OCI-M2 (cell line): ENCODE measurements around the gene FMN1.

Source experiments
- DNase-seq: peaks from one replicate; lab custom pipeline; 2025; ENCODE audit not compliant: unreplicated experiment; lab: John Stamatoyannopoulos, UW

FMN1 gene

DNA sequence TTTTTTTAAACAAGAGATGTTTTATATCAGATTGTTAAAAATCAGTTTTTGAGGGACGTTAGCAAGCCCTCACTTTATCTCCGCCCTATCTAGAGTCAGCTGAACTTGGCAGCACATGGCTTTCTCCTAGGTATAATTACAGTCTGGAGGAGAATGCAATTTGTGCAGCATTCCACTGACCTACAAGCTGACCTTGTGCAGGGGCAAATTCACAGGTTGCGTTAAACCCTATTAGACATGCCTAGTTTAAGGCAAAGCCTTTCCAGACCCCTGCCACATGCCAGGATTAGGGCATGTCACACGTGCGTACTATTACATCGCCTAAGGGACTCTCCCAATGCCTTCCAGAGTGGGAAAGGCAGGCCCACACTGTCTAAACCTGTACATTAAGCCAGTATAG lies 252.7 kb downstream of the FMN1 start:
- DNase-seq = no peak

DNA sequence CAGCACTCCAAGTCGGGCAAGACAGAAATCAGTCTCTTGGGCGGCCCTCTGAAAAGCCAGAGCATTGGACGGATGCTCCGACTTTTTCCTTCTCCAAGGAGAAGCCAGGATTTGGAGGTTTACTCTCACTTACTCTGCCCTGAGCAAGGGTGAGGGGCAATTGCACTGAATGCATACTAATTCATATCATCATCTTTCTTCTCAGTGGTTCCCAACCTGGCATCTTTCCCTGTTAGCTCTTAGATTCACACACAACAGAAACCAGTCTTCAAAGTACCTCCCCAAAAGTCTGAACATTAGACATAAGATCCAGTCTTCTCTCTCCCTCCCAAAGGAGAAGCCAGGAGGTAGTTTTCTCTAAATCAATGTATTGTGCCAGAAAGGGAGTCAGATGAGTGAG lies 257.5 kb downstream of the FMN1 start:
- no peak for DNase-seq

DNA sequence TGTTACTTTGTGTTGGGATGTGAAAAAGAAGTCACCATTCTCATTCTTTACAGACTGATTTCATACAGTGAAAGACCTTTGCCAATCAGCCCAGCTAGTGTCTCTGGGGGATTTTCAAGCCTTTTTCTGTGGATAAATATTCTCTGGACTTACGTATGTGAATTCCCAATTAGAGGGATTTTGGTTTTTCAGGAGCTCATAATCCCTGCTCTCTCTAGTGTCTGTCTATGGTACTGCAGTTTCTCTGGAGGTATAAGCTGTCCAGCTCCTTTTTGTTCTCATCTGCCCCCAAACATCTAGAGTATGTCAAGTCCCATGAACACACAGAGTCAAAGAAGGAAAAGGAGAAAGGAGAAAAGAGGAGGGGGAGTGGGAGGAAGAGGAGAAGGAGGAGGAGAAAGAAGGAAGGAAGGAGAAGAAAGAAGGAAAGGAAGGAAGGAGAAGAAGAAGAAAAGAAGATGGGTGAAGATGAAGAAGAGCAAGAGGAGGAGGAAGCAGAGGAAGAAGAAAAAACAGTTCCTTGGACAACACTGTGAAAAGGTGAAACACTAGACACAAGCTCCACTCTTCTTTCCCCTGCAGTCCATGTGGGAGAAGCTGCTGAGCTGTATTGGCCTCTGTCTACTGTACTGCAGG lies 258.1 kb downstream of the FMN1 start:
- no peak for DNase-seq

DNA sequence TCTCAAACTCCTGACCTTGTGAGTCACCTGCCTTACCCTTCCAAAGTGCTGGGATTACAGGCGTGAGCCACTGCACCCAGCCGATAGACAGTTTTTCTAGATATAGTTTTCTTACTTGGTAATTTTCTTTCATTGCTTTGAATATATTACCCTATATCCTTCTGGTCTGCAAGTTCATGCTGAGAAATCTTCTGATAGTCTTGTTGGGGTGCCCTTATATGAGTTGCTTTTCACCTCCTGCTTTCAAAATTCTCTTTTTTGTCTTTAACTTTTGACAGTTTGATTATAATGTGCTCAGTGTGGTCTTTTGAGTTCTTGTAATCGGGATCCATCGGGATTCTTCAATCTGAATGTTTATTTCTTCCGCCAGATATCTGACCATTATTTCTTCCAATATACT lies 259.4 kb downstream of the FMN1 start:
- DNase-seq = no peak

DNA sequence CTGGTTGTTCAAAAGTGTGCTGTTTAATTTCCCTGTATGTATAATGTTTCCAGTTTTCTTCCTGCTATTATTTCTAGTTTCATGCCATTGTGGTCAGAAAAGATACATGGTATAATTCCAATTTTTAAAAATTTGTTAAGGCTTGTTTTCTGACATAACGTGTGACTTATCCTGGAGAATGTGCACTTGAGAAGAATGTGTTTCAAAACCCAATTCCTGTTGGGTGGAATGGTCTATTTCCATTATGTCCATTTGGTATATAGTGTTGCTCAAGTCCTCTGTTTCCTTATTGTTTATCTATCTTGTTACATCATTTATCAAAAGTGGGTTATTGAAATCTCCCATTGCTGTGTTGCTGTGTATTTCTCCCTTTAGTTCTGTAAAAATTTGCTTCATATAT lies 261.3 kb downstream of the FMN1 start:
- no peak for DNase-seq

DNA sequence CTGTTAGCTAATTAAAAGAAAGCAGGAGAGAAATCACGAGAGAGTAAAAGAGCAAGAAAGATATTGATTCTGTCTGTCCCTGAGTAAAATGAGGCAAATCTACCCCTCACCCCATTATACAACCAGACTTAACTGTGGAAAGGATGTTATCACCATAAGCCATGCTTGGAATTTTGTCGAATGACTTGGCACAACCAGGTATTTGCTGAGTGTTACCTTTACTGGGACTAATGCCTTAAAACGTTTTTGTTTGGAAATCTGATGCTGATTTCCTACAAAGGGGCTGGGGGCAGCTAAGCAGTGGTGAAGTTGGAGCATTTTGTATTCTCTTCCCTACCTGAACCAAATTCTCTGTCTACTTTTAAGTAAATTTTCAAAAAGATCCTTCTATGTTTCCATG lies 265.6 kb downstream of the FMN1 start:
- DNase-seq = no peak

DNA sequence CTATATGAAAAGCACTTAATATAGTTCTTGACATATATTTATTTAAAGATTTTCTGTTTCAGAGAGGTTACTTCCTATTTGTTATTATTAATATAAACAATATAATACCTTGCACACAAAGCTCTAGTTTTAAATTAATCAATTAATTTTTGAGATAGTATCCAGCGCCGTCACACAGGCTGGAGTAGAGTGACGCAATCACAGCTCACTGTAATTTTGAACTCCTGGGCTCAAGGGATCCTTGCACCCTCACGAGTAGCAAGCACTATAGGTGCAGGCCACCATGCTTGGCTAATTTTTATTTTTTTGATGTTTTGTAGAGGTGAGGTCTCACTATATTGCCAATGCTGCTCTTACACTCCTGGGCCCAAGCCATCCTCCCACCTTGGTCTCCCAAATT lies 267.4 kb downstream of the FMN1 start:
- no peak for DNase-seq

DNA sequence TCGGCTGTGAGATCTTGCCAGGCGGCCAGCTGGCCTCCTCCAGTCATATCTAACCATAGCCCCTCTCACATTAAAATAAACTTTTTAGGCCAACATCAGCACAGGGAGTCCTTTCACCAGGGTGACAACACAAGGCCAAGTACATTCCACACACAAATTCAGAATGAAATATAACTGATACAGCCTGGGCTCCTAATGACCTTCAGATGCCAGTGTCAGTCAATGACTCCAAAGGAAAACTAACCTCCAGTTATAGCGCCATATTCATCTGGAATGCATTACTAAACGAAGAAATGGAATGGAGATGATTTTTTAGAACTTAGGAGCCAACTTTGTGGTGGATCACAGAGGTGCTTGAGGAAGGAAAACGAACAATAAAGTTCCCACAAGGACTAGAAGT lies 271.3 kb downstream of the FMN1 start:
- DNase-seq = no peak

DNA sequence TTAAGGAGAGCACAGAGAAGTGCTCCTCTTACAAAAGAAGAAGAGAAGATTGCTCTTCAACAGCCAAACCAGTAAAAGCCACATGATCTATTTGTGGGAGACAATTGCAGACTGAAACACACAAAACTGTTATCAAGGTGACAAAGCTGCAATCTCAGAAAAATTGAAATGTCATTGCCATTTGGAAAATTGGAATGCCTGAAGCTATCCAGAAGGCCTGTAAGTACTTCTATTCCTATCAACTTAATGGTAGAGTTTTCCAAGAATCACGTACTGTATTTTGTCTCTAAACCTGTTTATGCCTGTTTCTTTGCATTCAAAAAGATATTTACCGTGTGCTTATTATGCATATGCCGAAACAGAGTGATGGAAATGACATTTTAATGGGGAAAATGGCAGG lies 272.0 kb downstream of the FMN1 start:
- DNase-seq = no peak

DNA sequence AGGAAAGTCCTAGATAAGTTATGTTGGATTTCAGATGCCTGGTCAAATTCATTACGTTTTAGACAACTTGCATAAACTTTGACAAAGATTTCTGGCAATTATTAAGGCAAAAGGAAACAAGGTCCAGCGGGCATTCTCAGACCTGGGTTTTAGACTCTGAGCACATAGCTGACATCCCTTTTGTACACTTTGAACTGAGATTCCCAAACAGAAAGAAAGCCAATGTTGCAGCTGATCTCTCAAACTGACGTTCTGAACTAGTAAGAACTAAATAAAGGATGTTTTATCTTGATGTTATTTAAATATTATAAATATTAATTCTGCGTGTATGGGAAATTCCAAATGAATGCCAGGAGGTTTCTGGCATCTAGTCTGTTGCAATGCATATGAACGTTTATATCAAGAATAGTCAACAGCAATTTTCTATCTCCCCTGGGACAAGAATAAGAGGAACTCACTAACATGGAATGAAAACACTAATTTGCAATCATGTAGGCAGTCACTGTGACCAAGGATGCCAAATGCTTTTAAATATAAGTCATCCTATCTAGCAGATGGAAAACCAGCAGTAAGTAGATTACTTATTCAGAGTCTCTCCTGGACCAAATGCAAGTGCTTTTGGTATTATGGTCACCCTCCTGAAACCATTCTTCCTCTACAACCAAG lies 274.6 kb downstream of the FMN1 start:
- no peak for DNase-seq

DNA sequence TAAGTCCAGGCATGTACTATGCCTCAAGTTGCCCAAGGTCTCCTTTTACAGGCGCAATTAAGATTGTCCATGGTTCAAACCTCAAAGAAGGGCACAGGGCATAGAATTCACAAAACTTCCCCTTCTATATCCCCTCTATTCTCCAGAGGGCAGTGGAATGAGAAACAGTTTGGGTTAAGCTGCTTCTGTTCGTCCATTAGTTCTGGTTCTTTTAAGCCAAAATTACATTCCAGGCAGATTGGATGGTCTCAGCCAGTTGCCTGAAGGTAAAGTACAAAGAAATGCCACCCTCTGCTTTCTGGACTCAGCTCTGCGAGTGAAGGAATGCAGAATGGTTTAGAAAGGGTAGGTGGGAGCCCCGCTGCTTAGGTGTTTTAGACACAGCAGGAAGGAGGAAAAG lies 276.0 kb downstream of the FMN1 start:
- DNase-seq = no peak

DNA sequence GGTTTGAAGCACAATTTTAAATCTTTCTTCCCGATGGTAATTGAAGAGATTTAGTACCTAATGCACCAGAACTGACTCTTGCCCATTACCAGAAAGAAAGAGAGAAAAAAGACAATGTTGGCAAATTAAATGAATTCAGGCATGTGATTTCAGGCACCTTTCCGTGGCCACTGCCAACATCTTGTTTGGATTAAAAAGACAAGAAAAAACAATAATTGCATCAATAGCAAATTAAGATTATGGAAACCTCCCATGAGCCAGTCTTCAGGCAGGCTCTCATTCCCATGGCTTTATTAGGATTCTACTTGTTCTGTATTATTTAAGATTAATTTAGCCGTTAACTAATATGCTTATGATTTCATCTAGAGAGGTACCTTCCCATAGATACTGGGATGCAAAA lies 283.7 kb downstream of the FMN1 start:
- DNase-seq = no peak

DNA sequence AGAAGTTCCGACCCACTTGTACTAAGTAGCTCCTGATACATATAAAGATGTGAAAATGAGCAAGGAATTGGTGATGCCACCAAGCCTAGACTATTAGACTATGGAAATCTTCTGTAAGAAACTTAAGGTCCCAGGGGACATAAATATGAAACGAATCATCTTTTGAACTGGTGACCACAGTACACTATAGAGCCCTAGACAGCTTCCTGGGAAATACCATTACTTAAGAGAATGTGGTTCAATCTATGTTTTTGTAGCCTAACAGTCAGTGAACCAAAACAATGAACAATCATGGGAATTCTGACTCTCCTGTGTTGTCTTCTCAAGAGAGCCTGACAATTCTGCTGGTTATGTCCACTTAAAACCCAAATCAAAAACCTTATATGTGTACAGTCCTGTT lies 285.1 kb downstream of the FMN1 start:
- DNase-seq = no peak

DNA sequence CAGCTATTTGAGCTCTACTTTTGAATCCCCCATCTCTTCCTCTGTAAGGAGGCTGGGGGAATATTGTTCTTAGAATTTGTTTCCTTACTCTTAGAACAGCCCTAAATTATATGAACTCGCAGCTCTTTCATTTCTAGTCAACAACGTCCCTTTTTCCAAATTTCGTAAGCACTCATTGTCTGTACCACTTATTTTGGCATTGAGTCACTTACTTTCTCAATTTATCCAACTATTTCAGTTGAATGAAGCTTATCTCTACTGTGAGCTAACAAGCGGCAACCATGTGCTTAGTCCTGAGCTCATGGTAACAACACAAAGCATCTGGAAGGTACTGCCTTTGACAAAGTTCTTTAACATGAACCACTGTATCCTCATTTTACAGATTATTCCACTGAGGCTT lies 285.6 kb downstream of the FMN1 start:
- no peak for DNase-seq

DNA sequence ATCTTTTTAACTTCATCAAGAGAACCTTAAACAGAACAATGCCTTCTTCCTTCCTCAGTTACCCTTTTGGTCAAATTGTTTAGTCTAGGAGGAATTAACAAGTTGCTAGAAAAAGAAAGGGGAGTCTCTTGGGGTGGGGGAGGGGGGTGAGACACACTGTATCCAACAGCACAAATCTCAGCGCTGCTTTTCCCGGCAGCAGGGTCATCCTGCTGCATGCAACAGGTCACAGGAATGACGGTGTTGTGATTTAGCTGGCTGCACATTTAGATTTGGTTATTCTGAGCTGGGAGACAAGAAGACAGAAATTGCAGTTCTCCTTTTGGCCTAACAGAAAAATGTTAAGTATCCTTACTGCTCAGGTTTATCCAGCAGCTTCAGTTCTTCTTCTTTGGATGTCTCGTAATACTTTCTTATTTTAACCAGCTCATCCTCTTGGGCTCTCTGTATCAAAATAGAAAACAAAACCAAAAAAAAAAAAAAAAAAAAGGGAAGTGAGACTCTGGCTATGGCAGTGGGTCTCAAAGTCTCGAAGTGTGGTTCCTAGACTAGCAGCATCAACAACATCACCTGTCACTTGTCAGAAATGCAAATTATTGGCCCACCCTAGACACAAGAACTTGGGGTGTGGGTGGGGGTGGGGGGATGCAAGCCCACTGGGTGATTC lies 286.2 kb downstream of the FMN1 start:
- DNase-seq = no peak

DNA sequence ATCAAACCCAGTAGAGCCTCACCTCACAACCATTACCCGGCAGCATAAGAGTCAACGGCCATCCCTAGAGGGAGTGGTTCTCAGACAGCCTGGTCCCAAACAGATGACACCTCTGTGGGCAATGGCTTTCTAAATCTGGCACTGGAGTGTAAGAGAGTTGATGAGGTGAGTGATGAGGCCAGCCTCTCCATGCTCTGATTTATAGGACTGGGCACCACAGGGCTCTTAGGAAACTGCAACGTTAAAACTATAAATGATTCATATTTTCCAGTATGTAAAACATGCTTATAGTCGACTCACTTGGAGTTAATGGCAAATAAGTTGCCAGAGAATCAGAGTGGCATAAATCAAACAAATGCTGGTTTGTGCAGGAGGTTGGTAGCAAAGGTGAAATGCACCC lies 289.0 kb downstream of the FMN1 start:
- no peak for DNase-seq

DNA sequence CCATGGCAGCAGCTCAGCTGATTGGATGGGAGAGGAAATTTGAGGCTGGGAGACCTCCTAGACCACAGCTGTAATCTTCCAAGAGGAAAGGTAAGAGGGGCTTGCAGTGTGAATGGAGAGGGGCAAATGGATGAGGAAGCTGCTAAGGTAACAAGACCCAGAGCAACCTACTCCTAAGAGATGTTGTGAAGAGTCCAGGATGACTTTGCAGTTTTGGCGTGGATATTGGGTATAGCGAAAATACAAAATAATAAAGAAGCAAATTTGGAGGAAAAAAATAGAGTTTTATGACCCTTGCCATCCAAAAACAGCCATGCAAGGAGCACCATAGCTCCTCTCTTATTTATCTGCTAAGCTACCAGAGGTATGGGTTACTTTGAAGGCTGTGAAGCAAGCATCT lies 290.1 kb downstream of the FMN1 start:
- DNase-seq = no peak

DNA sequence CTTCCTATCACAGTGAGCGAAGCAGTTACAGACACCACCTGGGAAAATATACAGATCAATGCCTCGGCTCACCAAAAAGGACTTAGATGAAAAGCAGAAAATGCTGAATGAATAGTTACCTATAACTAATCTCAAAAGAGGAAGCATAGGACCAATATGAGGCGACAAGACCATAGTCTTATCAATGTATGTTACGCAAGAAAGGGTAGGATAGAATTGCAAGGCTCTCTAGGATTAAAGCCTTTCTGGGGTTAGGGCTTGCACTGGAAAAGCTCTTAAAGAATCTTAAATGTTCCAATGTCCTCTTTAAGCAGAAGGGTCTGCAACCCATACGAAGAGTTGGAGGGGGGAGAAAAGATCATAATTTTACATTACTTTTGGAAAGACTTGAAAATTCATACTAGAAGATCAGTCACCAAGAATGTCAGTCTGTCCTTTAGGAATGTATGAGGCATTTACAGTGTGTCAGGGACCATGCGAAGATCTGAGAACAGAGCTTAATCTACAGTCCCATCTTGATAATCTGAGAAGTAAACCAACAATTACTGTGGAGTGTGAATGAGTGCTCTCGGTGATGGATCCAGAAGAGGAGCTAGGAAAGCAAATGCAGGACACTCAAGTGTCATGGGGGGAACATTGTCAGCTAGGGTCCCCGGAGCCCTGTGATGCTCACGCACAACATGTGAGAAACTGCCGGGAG lies 290.8 kb downstream of the FMN1 start:
- DNase-seq = no peak

DNA sequence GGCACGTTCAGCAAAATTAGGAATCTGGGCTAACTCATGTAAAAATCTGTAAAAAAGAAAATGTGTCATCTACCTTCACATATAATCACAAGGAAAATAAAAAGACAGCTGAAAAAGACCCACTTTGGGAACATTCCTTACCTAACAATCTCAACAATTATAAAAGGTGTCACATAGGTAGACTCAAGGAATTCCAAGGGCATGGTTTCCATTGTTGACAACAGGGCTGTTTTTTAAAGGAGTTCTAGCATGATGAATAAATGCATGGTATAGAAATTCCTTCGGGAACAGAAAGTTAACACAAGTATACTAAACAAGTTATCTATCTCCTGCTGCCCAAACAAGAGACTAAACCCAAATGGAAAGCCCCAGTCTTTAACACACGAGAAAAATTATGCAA lies 292.5 kb downstream of the FMN1 start:
- no peak for DNase-seq

DNA sequence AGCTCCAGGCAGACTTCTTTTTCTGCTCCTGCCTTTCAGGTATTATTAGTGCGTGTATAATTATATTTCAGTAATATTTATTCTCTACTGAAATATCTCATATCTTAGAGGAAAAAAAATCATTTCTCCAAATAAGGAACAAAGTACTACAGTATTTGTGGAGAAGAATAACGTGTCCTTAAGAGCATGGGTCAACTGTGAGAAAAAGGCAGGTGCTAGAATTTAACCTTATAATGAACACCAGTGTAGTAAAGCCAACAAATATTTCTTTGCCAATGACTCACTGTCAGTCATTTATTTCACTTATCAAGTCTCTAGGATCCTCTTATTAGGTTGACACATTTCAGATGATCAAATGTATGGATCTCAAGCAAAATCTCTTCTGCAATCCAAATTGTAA lies 293.3 kb downstream of the FMN1 start:
- no peak for DNase-seq

DNA sequence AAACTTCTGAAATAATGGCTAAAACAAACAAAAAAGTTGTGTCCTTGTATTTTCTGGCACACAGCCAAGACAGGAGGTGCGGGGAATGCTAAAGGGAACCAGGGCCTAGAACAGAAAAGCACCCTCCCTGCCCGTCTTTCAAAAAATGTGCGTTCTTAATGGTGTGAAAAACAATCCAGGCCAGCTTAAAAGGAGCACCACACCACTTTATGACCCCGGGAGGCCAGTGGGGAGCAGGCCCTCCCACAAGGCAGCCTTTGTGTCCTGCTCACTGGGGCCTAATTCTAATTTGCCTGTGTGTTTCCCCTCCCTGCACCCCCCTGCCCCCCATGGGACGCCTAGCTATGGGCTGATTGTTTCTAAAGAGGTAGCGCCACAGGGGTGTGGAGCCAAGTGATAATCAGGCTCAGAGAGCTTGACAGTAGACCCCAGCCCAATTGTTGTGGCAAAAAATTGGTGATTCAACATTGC lies 295.4 kb downstream of the FMN1 start:
- DNase-seq = no peak

DNA sequence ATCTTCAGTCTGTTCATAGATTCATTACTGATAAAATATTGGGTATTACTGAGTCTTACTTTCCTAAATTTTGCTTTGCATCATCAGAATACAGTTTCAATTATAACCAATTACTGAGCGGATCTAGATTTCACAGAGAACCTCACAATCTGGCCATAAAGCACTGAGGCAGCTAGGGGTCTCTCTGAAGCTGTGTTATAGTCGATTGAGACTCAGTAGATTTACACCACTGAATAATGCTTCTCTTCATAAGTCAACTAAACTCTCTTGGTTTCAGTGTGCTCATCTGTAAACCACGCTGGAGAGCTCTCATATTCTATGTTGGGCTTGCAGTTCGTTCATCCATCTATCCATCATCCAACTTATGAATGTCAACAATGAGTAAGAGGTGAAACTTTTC lies 296.1 kb downstream of the FMN1 start:
- no peak for DNase-seq
